GM21526 (cell line): Measurements from ENCODE around the gene IL1RN.

ENCODE experiments used
- ATAC-seq: cut with Tn5 transposase; IDR thresholded peaks from one replicate; pipeline ENCODE4 v1.9.1; 2021; ENCODE audit warnings: moderate library complexity; ENCODE audit not compliant: unreplicated experiment, low FRiP score

Gene IL1RN

DNA sequence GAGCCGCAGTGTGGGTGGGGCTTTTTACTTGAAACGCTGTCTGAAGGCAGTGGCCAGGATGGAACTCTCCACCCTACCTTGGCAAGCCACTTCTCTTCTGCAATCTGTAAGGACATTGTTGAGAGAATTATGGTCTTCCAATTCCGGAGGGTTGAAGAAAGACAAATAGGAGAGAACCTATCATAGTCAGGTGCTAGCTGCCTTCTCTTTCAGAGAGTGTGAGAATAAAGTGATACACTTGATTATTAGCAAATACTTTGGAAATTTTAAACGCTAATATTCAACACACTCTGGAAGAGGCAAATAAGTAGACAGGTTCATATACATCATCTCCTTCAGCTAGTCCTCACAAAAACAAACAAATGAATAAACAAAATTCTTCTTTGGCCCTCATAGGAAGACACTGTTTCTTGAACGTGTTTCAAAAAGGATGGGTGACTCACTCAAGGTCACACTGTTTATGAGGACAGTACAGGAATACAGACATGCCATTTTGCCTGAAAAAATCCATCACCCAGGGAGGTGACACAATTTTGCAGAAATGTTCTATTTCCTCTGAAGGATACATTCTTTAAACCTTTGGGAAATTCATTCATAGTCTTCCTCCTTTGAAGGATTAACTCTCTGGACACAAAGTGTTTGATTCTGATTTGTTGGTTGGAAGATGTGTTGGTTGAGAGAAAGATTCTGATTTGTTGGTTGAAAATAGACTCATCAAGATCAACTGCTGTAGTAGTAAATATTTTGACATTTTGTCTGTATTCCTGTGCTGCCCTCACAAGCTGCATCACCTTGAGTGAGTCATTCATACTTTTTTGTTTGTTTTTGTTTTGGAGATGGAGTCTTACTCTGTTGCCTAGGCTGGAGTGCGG is 2.2 kb upstream of the IL1RN start:
- ATAC-seq: no peak

DNA sequence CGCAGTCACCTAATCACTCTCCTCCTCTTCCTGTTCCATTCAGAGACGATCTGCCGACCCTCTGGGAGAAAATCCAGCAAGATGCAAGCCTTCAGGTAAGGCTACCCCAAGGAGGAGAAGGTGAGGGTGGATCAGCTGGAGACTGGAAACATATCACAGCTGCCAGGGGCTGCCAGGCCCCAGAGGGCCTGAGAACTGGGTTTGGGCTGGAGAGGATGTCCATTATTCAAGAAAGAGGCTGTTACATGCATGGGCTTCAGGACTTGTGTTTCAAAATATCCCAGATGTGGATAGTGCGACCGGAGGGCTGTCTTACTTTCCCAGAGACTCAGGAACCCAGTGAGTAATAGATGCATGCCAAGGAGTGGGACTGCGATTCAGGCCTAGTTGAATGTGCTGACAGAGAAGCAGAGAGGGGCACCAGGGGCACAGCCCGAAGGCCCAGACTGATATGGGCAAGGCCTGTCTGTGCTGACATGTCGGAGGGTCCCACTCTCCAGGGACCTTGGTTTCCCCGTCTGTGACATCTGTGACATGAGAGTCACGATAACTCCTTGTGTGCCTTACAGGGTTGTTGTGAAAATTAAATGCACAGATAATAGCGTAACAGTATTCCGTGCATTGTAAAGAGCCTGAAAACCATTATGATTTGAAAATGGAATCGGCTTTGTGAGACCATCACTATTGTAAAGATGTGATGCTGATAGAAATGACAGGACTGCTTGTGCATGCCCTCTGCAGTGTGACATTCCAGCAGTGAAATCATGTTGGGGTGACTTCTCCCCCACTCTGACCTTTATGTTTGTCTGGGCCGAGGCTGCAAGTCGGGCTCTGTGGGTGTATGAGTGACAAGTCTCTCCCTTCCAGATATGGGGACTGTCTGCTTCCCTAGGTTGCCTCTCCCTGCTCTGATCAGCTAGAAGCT is 510 bp downstream of the IL1RN start:
- ATAC-seq: no peak

DNA sequence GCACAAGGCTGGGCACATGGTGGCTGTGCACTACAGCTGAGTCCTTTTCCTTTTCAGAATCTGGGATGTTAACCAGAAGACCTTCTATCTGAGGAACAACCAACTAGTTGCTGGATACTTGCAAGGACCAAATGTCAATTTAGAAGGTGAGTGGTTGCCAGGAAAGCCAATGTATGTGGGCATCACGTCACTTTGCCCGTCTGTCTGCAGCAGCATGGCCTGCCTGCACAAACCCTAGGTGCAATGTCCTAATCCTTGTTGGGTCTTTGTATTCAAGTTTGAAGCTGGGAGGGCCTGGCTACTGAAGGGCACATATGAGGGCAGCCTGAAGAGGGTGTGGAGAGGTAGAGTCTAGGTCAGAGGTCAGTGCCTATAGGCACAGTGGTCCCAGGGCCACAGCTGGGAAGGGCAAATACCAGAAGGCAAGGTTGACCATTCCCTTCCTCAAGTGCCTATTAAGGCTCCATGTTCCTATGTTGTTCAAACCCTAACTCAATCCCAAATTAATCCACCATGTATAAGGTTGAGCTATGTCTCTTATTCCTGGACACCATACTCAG is 2.2 kb downstream of the IL1RN start:
- ATAC-seq: no peak

DNA sequence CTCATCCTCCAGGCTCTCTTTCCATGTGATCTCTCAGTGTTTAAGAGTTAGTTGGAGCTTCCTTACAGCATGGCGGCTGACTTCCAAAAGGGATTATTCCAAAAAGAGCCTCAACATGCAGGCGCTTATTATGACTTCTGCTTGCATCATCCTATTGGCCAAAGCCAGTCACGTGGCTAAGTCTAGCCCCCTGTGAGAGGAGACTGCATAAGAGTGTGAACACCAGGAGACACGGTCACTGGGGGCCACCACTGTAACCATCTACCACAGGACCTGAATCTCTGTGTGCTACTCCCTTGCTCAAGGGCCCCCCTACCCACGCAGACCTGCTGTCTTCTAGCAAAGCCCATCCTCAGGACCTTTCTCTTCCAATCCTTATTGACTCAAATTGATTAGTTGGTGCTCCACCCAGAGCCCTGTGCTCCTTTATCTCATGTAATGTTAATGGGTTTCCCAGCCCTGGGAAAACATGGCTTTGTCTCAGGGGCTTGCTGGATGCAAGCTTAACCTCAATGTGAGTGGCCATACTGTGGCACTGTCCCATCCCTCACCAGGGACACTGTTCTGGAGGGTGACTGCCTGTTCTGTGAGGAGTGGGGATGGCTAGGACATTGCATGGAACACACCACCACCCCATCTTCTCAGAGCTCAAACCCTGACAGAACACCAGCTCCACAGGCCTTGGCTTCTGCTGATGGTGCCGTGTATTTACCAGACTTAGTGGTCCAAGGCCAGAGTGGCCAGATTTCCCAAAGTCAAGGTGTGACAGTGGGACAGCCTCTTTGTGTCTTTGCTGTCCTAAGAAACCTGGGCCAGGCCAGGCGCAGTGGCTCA is 4.2 kb downstream of the IL1RN start:
- no peak for ATAC-seq

DNA sequence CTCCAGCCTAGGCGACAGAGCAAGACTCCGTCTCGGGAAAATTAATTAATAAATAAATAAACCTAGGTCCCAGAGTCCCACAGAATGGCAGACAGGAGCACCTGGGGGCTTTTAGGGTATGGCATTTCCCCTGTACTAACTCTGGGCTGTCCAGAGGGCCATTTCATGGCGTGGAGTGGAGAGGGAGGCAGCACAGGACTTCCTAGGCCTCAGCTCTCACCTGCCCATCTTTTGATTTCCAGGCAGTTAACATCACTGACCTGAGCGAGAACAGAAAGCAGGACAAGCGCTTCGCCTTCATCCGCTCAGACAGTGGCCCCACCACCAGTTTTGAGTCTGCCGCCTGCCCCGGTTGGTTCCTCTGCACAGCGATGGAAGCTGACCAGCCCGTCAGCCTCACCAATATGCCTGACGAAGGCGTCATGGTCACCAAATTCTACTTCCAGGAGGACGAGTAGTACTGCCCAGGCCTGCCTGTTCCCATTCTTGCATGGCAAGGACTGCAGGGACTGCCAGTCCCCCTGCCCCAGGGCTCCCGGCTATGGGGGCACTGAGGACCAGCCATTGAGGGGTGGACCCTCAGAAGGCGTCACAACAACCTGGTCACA is 5.1 kb downstream of the IL1RN start:
- ATAC-seq: no peak

DNA sequence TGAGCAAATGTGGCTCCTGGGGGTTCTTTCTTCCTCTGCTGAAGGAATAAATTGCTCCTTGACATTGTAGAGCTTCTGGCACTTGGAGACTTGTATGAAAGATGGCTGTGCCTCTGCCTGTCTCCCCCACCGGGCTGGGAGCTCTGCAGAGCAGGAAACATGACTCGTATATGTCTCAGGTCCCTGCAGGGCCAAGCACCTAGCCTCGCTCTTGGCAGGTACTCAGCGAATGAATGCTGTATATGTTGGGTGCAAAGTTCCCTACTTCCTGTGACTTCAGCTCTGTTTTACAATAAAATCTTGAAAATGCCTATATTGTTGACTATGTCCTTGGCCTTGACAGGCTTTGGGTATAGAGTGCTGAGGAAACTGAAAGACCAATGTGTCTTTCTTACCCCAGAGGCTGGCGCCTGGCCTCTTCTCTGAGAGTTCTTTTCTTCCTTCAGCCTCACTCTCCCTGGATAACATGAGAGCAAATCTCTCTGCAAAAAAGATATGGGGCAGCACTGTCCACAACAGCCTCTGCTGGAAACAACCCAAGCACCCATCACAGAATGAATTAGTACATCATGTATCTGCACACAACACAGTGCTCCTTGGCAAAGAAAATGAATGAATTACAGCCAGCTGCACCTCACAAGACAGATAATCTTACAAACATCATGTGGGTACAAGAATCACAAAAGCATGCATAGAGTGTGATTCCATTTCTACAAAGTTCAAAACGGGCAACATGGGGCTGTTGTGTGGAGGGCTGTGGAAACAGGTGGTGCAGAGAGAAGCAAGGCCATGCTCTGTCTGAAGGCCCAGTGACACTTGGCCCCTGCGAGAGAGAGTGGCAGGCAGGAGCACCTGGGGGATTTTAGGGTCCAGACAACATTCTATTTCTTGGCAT is 6.6 kb downstream of the IL1RN start:
- no peak for ATAC-seq

DNA sequence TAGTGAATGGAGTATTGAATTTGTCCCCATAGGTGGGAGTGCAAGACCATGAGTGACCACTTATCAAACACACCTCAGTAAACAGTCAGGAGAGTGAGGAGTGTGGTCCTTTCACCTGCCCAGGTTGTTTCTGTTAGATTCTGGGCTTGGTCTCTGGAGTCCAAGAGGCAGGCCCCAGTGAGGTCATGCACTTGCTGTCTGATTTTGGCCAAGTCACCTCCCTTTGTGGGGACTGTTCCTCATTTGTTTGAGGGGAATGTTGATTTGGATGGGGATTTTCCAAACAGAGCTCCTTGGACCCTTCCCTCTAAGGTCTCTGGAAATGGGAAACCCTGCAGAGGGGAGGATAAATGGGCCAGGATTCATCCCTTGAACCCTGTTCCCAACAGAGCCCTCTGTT is 7.3 kb downstream of the IL1RN start:
- ATAC-seq: no peak

DNA sequence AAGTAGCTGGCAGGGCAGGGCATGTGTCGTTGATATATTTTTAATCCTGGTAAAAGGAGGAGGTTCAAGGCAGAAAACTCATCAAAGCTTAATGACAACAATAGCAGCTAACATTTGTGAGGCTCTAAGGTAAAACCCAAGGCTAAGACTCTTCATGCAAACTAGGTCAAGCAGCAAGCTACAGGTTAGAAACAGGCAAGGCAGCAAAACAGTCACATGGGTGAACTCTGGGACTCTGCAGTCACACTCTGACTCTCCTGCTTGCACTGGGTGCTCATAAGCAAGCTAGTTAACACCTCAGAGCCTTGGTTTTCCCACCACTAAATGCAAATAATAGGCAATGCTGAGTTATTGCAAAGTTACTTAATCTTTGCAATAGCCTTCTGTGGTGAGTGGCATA is 7.9 kb downstream of the IL1RN start:
- no peak for ATAC-seq

DNA sequence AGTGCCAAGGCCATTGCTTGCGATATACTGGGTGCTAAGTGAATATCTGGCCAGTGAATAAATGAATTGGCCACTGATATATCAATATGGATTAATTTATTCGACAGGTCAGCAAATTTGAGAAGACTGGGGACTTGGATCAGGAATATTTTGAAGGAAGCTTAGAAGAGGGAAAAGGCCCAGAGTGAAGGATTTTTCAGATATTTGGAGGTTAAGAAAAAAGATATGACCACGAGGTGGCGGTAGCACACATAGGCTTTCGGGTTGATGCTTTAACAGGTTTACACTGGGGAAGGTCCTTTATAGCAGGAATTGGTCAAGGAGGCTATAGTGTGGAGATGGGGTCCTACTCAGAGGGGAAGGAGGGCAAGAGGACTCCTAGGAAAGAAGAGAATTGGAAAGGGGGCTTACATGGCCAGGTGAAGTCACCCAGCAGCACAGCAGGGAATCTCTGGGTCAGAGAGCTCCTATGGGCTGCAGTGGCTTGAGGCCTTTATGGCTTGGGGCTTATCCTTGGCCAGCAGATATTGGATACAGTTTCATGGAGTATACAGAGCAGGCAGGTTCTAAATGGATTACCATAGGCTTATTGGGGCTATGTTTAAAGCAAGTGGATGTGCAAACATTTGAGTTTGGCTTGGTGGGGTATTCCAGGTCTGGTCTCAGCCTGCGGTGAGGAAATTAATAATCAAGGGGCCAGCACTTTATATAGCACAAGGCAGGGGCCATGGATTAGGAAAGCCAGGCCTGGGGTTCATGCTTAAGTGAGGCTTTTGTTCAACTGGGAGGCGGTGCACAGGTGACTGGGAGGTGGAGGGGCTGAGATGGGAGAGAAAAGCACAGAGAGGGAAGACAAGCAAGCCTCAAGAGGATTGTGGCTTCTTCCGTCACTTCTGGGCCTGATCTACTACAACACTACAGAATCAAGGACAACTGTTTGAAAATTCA is 9.7 kb downstream of the IL1RN start:
- ATAC-seq: no peak

DNA sequence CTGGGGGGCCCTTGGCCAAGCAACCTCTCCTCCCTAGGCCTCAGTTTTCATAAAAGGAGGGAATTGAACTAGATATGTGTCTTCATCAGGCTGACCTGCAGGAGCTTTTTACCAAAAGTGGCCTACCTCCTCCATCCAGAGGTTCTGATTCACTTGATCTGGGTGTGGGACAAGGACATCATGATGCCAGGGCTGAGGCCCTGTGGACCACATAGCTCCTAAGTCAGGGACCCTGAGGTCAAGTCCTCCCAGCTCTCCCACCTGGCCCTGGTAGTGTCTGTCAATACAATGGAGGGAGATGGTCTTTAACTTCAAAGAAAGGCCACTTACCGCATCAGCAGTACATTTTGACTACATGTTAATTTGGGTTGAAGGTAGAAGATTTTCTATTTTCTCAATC is 10.4 kb downstream of the IL1RN start:
- no peak for ATAC-seq

DNA sequence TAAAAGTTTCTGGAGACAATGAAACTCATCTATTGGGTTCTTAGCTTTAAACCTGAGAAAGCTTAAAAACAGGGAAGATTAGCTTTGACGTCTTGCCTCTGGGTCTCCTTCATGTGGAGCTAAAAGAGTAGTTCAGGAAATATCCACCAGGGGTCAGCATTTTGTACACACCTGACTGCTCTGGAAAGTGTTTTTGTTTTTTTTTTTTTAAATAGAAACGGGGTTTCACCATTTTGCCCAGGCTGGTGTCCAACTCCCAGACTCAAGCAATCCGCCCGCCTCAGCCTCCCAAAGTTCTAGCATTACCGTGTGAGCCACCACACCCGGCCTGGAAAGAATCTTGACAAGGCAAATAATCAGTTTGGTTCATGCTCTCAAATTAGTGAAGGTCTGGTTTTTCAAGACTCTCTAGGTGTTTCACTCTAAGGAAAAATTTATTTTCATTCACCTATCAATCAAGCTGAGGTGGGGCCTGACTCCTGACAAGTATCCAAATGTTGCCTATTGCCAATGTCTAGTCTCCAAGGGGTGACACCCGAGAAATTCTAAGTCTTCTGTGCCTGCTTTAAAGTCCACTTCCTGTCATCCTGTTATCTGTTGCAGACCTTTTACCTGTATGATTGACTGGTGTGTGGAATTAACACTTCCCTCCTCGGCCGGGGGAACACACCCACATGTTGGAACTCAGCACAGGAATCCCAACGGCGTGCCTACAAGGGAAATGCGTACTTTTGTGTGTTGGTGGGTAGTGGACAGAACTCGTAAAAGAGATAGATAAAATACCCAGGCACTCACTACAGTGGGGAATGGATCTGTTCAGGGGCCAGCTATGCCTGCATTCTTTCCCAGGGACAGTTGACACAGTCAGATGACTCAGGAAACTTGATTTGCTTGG is 11.3 kb downstream of the IL1RN start:
- peak; percentile 66 for ATAC-seq

DNA sequence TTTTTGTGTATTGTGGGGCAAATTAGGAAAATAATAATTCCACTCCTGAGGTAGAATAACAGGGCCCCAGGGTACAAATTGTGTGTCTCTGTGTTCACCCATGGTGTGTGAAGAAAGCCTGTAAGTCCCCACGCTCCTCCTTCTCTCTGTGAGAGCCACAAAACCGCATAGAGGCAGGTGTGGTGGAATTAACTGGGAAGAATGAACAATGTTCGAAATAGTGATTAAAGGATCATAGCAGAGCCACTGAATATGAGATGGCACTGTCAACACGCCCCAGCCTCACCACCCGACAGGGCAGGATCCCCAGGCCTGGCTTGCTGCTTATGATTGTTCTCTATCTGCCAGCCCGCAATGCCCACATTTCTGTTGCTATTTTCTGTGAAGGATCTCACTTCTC is 14.1 kb downstream of the IL1RN start:
- no peak for ATAC-seq

DNA sequence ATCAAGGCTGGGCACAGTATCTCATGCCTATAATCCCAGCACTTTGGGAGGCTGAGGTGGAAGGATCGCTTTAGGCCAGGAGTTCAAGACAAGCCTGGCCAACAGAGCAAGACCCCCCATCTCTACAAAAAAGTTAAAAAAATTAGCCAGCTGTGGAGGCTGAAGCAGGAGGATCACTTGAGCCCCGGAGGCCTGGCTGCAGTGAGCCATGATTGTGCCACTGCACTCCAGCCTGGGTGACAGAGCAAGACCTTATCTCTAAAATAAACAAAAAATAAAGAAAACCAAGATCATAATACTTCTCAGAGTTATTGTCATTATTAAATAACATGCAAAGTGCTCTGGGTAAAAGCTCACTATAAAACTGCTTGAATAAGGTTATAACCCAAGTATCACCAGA is 14.9 kb downstream of the IL1RN start:
- ATAC-seq: no peak

DNA sequence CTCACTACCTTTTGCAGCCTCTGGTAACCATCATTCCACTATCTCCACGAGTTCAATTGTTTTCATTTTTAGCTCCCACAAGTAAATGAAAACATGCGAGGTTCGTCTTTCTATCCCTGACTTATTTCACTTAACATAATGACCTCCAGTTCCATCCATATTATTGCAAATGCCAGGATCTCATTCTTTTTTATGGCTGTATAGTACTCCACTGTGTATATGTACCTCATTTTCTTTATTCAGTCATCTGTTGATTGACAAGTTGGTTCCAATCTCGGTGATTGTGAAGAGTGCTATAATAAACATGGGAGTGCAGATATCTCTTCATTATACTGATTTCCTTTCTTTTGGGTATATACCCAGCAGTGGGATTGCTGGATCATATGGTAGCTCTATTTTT is 16.9 kb downstream of the IL1RN start:
- no peak for ATAC-seq

DNA sequence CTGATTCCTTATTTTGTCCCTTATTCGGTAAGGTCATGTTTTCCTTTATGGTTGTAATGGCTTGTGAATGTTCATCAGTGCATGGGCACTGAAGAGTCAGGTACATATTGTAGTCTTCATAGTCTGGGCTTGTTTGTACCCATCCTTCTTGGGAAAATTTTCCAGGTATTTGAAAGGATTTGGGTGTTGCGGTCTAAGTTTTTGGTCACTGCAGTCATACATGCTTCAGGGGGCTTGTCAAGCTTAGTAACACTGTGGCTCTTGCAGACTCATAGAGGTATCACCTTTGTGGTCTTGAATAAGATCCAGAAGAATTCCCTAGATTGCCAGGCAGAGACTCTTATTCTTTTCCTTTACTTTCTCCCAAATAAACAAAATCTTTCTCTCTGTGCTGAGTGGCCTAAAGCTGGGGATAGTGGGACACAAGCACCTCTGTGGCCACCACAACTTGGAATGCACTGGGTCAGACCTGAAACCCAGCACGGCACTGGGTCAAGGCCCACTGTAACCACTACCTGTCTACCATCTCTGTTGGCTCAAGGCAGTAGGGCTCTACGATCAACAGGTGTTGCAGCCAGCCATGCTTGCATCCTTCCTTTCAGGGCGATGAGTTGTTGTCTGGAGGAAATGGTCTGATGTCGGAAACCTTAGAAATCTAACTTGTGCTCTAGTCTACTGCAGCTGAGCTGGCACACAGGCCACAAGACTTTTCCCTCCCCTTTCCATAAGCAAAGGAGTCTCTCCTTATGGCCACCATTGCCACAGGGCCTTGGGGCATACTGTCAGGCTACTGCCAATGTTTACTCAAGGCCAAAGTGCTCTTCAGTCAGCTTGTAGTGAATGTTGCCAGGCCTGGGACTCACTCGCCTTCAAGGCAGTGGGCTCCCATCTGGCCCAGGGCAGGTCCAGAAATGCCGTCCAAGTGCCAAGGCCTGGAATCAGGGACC is 21.5 kb downstream of the IL1RN start:
- ATAC-seq: no peak
